Activated naive CD4-positive, alpha-beta T cell treated with Interleukin-2 at 50 U/mL for 16 hours (primary cell): ENCODE data around the gene MACROD1.
A peak's percentile ranks its signal among the peaks of the same experiment; 100 is the strongest.

Source experiments
- DNase-seq: peaks from one replicate; pipeline ENCODE4 v3.0.0-alpha.2; 2020

The MACROD1 gene

DNA sequence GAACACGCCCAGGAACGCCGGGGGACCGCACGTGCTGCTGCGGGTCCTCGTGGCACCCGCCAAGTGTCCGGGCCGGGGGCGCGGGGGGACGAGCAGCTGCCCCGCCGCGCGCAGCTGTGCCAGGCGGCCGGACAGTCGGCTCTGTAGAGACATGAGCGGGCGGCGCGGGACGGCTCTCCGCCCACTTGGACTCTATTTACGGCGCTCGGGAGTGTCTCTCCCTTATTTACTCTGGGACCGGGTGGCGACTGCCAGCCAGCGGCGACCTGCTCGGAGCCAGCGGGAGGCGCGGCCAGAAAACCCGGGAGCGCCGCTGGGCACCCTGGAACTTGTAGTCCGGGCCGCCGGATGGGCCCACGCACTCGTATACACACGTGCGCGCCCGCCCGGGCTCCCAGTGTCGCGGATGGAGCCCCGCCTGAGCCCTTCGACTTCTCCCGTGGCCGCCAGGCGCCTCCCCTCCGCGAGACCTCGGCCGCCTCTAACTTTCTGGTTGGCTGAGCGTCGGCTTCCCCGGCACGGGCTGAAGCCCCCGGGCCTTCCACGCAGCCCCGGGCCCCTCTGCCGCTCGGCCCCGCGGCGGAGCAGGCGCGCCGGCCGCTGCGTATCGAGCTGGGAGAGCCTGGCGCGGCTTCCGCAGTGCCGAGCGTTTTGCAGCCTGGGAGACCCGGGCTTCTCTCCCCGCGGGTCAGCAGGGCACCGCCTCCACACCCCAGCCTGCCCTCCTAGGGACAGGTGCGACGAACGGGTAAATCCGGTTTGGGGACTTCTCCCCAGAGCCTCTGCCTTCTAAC lies at the start of gene MACROD1:
Gene MACROD1 (minus strand): TSS at position 272 of the 794 bp plus-strand sequence. CDS start 119 bp downstream, at position 153.
- DNase-seq = peak; percentile 83

GRCh38 chr11:64211181-64211872 lies 45.4 kb upstream of the MACROD1 start:
- DNase-seq = no peak

- no peak for DNase-seq
Measured at GRCh38 chr11:64210301-64211020, 44.5 kb upstream of the MACROD1 start.

DNA sequence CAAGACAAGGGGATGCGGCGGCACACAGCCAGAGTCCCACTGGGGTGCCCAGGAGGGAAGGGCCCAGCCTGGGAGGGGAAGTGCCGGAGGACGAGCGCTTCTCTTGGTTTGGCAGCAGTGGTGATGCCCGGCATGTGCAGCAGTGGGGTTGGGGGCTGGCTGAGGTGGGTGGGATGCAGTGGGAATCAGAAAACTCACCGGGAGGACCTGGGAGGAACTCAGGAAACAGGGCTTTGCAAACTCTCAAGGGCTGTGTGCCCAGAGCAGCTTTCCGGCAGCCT lies 43.6 kb upstream of the MACROD1 start:
- DNase-seq = no peak

GRCh38 chr11:64208796-64209562 lies 43.1 kb upstream of the MACROD1 start:
- DNase-seq = no peak

DNA sequence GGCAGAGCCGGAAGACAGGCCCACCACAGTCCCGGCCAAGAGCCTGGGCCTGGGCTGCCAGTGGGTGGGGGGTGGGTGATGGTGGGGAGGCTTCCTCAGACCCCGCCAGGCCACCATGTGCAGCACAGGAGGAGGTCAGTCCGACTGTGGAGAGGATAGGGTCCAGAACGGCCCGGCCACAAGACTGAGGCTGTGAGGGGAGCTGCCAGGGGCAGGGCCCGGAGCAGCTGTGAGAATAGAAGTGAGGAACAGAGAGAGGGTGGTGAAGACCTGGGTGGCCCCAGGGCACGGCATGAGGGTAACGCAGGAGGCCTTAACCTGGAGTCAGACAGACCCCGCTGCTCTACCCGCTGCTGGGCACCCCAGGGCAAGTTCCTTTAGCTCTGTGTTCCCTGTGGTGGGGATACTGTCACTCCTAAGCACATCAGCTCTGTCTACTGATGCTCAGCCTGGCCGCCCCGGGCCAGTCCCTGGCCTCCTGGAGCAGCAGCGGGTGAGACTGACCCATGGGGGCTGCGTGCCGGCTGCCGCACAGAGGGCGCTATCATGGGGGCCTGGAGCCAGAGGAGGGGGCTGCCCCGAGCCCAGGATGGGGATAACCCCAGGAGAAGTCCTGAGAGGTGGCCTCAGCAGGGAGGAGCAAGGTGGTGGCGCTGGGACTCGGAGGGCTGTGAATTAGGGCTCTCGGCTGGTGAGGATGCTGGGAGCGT lies 42.3 kb upstream of the MACROD1 start:
- no peak for DNase-seq

DNA sequence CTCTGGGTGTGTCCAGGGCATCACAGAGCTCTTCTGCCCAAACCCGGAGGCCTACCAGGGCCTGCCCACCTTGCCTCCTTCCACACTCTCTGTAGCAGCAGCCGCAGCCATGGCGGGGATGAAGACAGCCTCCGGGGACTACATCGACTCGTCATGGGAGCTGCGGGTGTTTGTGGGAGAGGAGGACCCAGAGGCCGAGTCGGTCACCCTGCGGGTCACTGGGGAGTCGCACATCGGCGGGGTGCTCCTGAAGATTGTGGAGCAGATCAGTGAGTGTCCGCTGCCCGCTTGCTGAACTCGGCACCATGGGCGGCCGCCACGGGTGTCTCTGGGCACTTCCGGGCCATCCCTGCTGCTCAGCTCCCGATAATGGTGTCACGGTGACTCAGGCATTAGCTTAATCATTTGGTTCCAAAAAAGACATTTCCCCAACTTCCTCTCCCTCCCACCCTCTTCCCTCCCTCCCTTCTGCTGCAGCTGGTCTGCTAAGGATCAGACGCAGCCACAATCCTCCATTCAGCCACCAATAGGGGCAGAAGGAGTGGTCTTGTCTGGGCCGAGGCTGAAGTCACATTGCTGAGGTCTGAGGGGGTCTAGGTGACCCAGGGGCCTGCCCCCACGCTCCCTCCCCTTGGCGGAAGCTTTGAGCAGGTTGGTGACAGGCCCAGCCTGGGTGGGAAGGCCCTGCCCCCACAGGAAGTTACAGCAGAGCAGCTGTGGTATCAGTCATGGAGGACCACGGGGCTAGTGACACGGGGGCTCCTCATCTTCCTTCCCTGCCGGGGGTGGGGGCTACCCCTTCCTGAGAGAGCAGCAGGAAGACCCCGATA lies 41.6 kb upstream of the MACROD1 start:
- DNase-seq = peak; percentile 85

DNA sequence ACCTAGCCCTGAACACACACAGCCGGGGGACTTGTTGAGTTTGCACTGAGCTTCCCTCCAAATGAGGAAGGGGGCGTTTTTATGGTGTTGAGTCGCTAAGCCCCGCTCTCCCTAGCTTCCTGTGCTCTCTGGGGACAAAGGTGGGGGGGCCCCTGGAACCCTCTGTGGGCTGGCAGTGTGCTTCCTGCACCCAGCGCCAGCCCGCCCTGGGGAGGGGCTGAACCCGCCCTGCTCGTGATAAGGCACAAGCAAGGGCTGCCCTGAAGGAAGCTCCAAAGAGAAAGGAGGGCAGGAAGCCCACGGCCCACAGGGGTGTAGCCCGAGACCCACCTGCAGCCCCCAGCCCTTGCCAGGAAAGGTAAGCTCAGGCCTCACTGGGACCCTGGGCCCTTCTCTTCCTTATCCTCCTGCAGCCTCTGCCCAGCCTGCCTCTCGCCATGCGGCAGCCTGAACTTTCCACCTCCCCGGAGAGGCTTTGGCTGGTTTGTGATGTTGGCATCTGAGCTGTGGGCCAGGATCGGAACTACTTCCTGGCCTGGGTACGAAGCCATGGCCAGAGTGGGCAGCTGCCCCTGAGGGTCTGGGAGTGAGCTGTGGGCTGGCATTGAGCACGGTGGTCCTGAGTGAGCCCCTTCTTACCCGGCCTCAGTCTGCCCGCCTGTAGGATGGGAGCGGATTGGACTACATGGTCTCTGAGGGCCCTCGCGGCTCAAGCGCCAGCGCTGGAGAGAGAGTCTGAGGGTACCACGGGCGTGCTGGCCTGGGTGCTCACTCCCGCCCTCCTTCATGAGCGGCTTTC lies 40.7 kb upstream of the MACROD1 start, which contains the start of gene FERMT3:
Gene FERMT3 (plus strand): TSS at position 265 of the 799 bp plus-strand sequence. CDS start 644 bp downstream, outside the sequence.
- DNase-seq = peak; percentile 70

- peak; percentile 82 for DNase-seq
Measured at GRCh38 chr11:64204464-64204989, 38.6 kb upstream of the MACROD1 start.

- DNase-seq = no peak
Measured at GRCh38 chr11:64204080-64204440, 38.1 kb upstream of the MACROD1 start.

DNA sequence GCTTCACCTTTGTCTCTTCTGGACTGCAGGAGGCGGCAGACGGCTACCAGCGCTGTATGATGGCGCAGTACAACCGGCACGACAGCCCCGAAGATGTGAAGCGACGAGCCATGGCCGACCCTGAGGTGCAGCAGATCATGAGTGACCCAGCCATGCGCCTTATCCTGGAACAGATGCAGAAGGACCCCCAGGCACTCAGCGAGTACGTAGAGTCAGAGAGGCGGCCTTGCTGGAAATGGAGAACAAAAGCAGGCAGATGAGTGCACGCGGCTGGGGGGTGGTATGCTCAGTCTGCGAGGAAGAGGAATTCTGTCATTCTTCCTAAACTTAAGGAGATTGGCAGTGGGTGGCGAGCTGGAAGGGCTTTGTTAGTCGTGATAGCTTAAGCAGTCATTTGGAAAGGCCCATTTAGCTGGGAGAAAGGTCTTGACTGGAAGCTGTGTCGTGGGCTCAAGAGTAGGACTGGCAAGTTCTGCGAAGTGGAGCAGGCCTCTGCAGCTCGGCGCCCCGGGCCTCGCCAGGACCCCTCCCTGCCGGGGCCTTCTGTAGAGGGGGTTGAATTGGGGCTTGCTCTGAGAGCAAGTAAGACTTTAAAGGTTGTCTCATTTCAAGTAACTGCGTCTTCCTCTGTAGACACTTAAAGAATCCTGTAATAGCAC lies 37.6 kb upstream of the MACROD1 start:
- DNase-seq = no peak

DNA sequence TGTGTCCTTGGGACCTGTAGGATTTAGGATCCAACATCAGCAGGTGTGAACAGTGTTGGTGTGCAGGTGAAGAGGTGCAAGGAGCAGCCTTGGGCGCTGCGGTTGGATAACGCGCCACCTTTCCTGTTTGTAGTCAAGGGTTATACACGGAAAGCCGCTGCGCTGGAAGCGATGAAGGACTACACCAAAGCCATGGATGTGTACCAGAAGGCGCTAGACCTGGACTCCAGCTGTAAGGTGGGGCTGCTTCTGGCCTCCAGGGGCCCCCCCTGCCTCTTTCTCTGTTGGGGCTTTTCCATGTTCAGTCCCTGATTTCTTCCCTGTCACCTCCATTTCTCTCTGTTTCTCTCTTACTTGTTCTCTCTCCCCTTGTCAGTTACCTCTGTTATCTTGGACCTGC lies 37.1 kb upstream of the MACROD1 start:
- no peak for DNase-seq

GRCh38 chr11:64201543-64201942 lies 35.6 kb upstream of the MACROD1 start:
- DNase-seq = no peak

GRCh38 chr11:64198511-64198910 lies 32.6 kb upstream of the MACROD1 start:
- DNase-seq = no peak

- no peak for DNase-seq
Measured at GRCh38 chr11:64196626-64197025, 30.7 kb upstream of the MACROD1 start.

DNA sequence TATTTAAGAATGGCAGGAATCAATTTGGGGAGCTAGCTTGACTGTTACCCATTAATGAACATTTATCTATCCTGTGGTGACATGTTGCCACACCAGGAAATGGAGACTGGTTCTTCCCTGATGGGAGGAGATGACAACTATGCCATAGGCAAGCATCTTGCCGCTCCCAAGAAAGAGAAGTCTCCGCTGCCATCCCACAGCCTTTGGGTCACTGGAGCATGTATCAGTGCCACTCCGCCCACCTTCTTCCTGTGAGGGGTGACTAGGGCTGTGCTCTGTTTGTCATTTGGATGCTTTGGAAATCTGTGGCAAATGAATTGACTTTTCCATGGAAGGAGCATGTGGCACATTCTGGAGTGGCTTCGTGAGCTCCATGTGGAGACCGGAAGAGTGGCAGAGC lies 26.5 kb upstream of the MACROD1 start:
- DNase-seq = no peak

DNA sequence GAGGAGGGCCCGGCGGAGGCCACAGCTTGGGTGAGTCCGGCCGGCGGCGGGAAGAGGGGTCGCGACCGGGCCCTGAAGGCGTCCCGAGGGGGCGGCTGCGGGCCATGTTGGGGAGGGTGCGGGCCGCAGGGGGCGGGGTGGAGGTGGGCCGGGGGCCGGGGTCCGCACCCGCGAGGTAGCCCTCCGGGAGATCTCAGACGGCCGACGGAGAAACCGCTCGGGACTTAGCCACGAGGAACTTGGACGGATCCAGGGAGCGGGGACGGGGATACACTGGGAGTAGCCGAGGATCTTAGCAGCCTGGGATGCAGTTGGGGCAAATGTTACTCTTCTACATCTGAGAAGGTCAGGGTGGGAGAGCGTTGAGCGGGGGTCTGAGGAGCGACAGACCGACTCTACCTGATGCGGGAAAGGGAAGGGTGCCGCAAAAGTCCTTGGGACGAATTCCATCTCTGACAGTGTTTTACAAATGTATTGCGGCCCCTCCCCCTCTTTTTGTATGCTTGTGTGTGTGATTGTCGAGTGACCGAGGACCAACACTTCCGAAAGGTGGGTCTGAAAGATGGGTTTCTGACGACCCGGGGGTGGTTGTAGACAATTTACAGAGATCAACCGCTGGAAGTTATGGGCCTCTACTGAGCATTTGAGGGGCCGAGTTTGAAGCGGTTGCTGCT lies 20.7 kb upstream of the MACROD1 start:
- peak; percentile 56 for DNase-seq

- DNase-seq = peak; percentile 99
Measured at GRCh38 chr11:64185693-64186491, 20.0 kb upstream of the MACROD1 start, which contains the start of gene STIP1. Gene STIP1 (plus strand): TSS chr11:64186171. CDS start chr11:64186262, 91 bp downstream.
